ENCODE data around the gene CD99L2. TPM values are rescaled to one million over a fixed set of nuclear protein-coding genes. Genes with fewer than 3 reads are reported as not detected.

The CD99L2 gene
- polyA plus RNA-seq, 3 donors, result 13.1 to 18.4 (median 16.7) TPM

- H3K4me3 ChIP-seq (replicated peaks in 1 of 3; ENCODE audit: low read depth in 2 of 3, low read length in 3 of 3), result no peak overlapping the region
- Mint-ChIP-seq H3K4me1 (no peaks in the 10 kb centered on the region), H3K27me3 (ENCODE audit: low read depth in 3 of 3) (peaks cover 0 to 6% (median 0%) of the 10 kb centered on the region in 3 donors), H3K4me3 (no peak overlapping the region), H3K27ac (no peak overlapping the region), H3K36me3 (peaks cover 49 to 52% of the 10 kb centered on the region in 2 donors), H3K9me3 (no peaks in the 10 kb centered on the region)
- no peaks in the 10 kb centered on the region for H3K79me2 ChIP-seq (ENCODE audit: insufficient read depth, low read length)
- intact Hi-C loops (cut with micrococcal nuclease), result no loop called here
- no CpG with 5 or more reads among the region's 4 CpGs for whole genome bisulfite sequencing (ENCODE audit: insufficient coverage)
- TF ChIP-seq, protein P1, sequence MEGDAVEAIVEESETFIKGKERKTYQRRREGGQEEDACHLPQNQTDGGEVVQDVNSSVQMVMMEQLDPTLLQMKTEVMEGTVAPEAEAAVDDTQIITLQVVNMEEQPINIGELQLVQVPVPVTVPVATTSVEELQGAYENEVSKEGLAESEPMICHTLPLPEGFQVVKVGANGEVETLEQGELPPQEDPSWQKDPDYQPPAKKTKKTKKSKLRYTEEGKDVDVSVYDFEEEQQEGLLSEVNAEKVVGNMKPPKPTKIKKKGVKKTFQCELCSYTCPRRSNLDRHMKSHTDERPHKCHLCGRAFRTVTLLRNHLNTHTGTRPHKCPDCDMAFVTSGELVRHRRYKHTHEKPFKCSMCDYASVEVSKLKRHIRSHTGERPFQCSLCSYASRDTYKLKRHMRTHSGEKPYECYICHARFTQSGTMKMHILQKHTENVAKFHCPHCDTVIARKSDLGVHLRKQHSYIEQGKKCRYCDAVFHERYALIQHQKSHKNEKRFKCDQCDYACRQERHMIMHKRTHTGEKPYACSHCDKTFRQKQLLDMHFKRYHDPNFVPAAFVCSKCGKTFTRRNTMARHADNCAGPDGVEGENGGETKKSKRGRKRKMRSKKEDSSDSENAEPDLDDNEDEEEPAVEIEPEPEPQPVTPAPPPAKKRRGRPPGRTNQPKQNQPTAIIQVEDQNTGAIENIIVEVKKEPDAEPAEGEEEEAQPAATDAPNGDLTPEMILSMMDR (IDR thresholded peaks at IDR 0.05), result no peak
- H2AFZ ChIP-seq (ENCODE audit: insufficient read depth, low read depth, low read length, poor library complexity, severe bottlenecking), result no peak overlapping the region
- no peak for DNase-seq
- H3K27me3 ChIP-seq (ENCODE audit: control insufficient read depth in 2 of 2, insufficient read depth in 2 of 2, low read length in 2 of 2), result no peaks in the 10 kb centered on the region
- H3K4me2 ChIP-seq (replicated peaks; ENCODE audit: extremely low read depth, low read length, poor library complexity, severe bottlenecking), result no peak overlapping the region
- peaks cover 27 to 79% of the 10 kb centered on the region in 2 donors for H3K36me3 ChIP-seq (replicated peaks in 1 of 2; ENCODE audit: control insufficient read depth in 1 of 2, insufficient read depth in 2 of 2, low read length in 2 of 2)
- no peaks in the 10 kb centered on the region for H3K4me1 ChIP-seq (ENCODE audit: control insufficient read depth in 1 of 2, insufficient read depth in 2 of 2, low read length in 2 of 2)
- no peak overlapping the region for H3K9ac ChIP-seq (ENCODE audit: insufficient read depth, low read length, poor library complexity, severe bottlenecking)
- no peak overlapping the region for H3K27ac ChIP-seq (ENCODE audit: low read depth in 1 of 2, low read length in 2 of 2)
- no peaks in the 10 kb centered on the region for H3K9me3 ChIP-seq (replicated peaks in 1 of 2; ENCODE audit: control insufficient read depth in 1 of 2, insufficient read depth in 1 of 2, low read length in 2 of 2)
- H4K20me1 ChIP-seq (ENCODE audit: insufficient read depth, low read length), result no peaks in the 10 kb centered on the region
Observed at GRCh38 chrX:150753968-150754367, 144.5 kb downstream of the CD99L2 start.

GRCh38 chrX:150753357-150753756, 145.1 kb downstream of the CD99L2 start:
- no peak overlapping the region for H3K9ac ChIP-seq (ENCODE audit: insufficient read depth, low read length, poor library complexity, severe bottlenecking)
- H3K4me2 ChIP-seq (replicated peaks; ENCODE audit: extremely low read depth, low read length, poor library complexity, severe bottlenecking), result no peak overlapping the region
- H3K9me3 ChIP-seq (replicated peaks in 1 of 2; ENCODE audit: control insufficient read depth in 1 of 2, insufficient read depth in 1 of 2, low read length in 2 of 2), result no peaks in the 10 kb centered on the region
- no peaks in the 10 kb centered on the region for H3K27me3 ChIP-seq (ENCODE audit: control insufficient read depth in 2 of 2, insufficient read depth in 2 of 2, low read length in 2 of 2)
- no peak overlapping the region for H2AFZ ChIP-seq (ENCODE audit: insufficient read depth, low read depth, low read length, poor library complexity, severe bottlenecking)
- Mint-ChIP-seq H3K4me3 (no peak overlapping the region), H3K36me3 (peaks cover 46 to 48% of the 10 kb centered on the region in 2 donors), H3K4me1 (no peaks in the 10 kb centered on the region), H3K9me3 (no peaks in the 10 kb centered on the region), H3K27me3 (ENCODE audit: low read depth in 3 of 3) (peaks cover 0 to 6% (median 0%) of the 10 kb centered on the region in 3 donors), H3K27ac (no peak overlapping the region)
- DNase-seq, result no peak
- H3K27ac ChIP-seq (ENCODE audit: low read depth in 1 of 2, low read length in 2 of 2), result no peak overlapping the region
- H3K79me2 ChIP-seq (ENCODE audit: insufficient read depth, low read length), result no peaks in the 10 kb centered on the region
- TF ChIP-seq, protein P1 (IDR thresholded peaks at IDR 0.05), result no peak
- H3K36me3 ChIP-seq (replicated peaks in 1 of 2; ENCODE audit: control insufficient read depth in 1 of 2, insufficient read depth in 2 of 2, low read length in 2 of 2), result peaks cover 26 to 82% of the 10 kb centered on the region in 2 donors
- WGBS (ENCODE audit: insufficient coverage), result no CpG with 5 or more reads among the region's 4 CpGs
- H4K20me1 ChIP-seq (ENCODE audit: insufficient read depth, low read length), result no peaks in the 10 kb centered on the region
- no peak overlapping the region for H3K4me3 ChIP-seq (replicated peaks in 1 of 3; ENCODE audit: low read depth in 2 of 3, low read length in 3 of 3)
- no peaks in the 10 kb centered on the region for H3K4me1 ChIP-seq (ENCODE audit: control insufficient read depth in 1 of 2, insufficient read depth in 2 of 2, low read length in 2 of 2)
- intact Hi-C loops (cut with micrococcal nuclease), result no loop called here
